DOHH2 (cell line): Measurements from ENCODE around the gene CEP85L.

Experiments
- H3F3A ChIP-seq: fragments of 200-600 bp; sonication (generic), shearing (Covaris generic); 2 replicates; pipeline ENCODE4 v1.6.0; 2016; ENCODE audit warnings: antibody characterized with exemption, mild to moderate bottlenecking; ENCODE audit not compliant: control insufficient read depth, insufficient read depth
- H3K27ac ChIP-seq: fragments of 200-600 bp; sonication (generic); 2 replicates; pipeline ENCODE4 v1.5.1; 2014; ENCODE audit warnings: low read depth, mild to moderate bottlenecking, low read length, moderate library complexity
- H3K27me3 ChIP-seq: fragments of 200-600 bp; sonication (generic); 2 replicates; pipeline ENCODE4 v1.6.1; 2014; ENCODE audit warnings: mild to moderate bottlenecking, low read length, mixed read lengths; ENCODE audit not compliant: control insufficient read depth
- H3K36me3 ChIP-seq: fragments of 200-600 bp; sonication (generic); 2 replicates; pipeline ENCODE4 v1.6.1; 2014; ENCODE audit warnings: mild to moderate bottlenecking, low read length, moderate library complexity, mixed read lengths; ENCODE audit not compliant: control insufficient read depth
- H3K4me1 ChIP-seq: fragments of 200-600 bp; sonication (generic); 2 replicates; pipeline ENCODE4 v1.6.1; 2014; ENCODE audit warnings: mild to moderate bottlenecking, low read length, mixed read lengths; ENCODE audit not compliant: control insufficient read depth
- H3K4me2 ChIP-seq: fragments of 200-600 bp; sonication (generic); 2 replicates; pipeline ENCODE4 v1.6.0; 2014; ENCODE audit warnings: mild to moderate bottlenecking, low read length, moderate library complexity
- H3K4me3 ChIP-seq: fragments of 200-600 bp; sonication (generic); 2 replicates; pipeline ENCODE4 v1.5.1; 2014; ENCODE audit warnings: mild to moderate bottlenecking, low read length, mixed read lengths
- H3K79me2 ChIP-seq: fragments of 200-600 bp; sonication (generic); 2 replicates; pipeline ENCODE4 v1.6.1; 2014; ENCODE audit warnings: mild to moderate bottlenecking, low read length, mixed read lengths; ENCODE audit not compliant: control insufficient read depth
- H3K9me2 ChIP-seq: fragments of 200-600 bp; sonication (generic); replicated peaks from 2 replicates; pipeline ENCODE4 v1.6.1; 2014; ENCODE audit warnings: mild to moderate bottlenecking, low read length, mixed read lengths; ENCODE audit not compliant: control insufficient read depth
- H3K9me3 ChIP-seq: fragments of 200-600 bp; sonication (generic); 2 replicates; pipeline ENCODE4 v1.6.1; 2014; ENCODE audit warnings: antibody characterized with exemption, low read length, mixed read lengths; ENCODE audit not compliant: control insufficient read depth, insufficient read depth
- H4K20me1 ChIP-seq: fragments of 200-600 bp; sonication (generic); 2 replicates; pipeline ENCODE4 v1.6.0; 2014; ENCODE audit warnings: low read depth, mild to moderate bottlenecking, antibody characterized with exemption, low read length, moderate library complexity; ENCODE audit not compliant: control insufficient read depth, insufficient read depth
- CTCF ChIP-seq: fragments of 200-600 bp; sonication (generic); IDR thresholded peaks from one replicate; pipeline ENCODE4 v1.5.1; 2014; ENCODE audit warnings: antibody characterized with exemption, mild to moderate bottlenecking, low read depth, low read length; ENCODE audit not compliant: poor library complexity, severe bottlenecking
- EZH2phosphoT487 ChIP-seq: fragments of 200-600 bp; sonication (generic); IDR thresholded peaks from 2 replicates; pipeline ENCODE4 v1.6.1; 2017; ENCODE audit warnings: borderline replicate concordance, mild to moderate bottlenecking, antibody characterized with exemption, low read length, moderate library complexity, mixed read lengths

CEP85L gene

GRCh38 chr6:118476551-118476950, 174.8 kb downstream of the CEP85L start:
- Histone ChIP-seq H3K4me1 (no peaks in the 10 kb centered on the region), H4K20me1 (no peaks in the 10 kb centered on the region), H3K27ac (no peak overlapping the region), H3K9me2 (no peaks in the 10 kb centered on the region), H3K36me3 (no peaks in the 10 kb centered on the region), H3K4me3 (no peak overlapping the region), H3K27me3 (no peaks in the 10 kb centered on the region), H3K4me2 (no peak overlapping the region), H3K9me3 (no peaks in the 10 kb centered on the region), H3F3A (no peaks in the 10 kb centered on the region), H3K79me2 (no peaks in the 10 kb centered on the region)
- TF ChIP-seq CTCF = no peak
- no peak for TF ChIP-seq EZH2phosphoT487

GRCh38 chr6:118473266-118473665, 178.1 kb downstream of the CEP85L start:
- no peak for TF ChIP-seq CTCF
- TF ChIP-seq EZH2phosphoT487 = no peak

GRCh38 chr6:118469468-118469867, 181.9 kb downstream of the CEP85L start:
- Histone ChIP-seq H3K36me3 (peaks cover 7% of the 10 kb centered on the region; the same call in 1 of the 2 replicates), H3K27ac (no peak overlapping the region), H3K27me3 (no peaks in the 10 kb centered on the region), H3K9me3 (no peaks in the 10 kb centered on the region), H3F3A (no peaks in the 10 kb centered on the region), H3K79me2 (no peaks in the 10 kb centered on the region), H3K4me3 (no peak overlapping the region), H4K20me1 (no peaks in the 10 kb centered on the region), H3K4me1 (no peaks in the 10 kb centered on the region), H3K9me2 (no peaks in the 10 kb centered on the region), H3K4me2 (no peak overlapping the region)
- no peak for TF ChIP-seq EZH2phosphoT487
- TF ChIP-seq CTCF = no peak

More at GRCh38 chr6:118473266-118473665, 178.1 kb downstream of the CEP85L start:
- Histone ChIP-seq H3K36me3 (peaks cover 4% of the 10 kb centered on the region; the same call in 1 of the 2 replicates), H3F3A (no peaks in the 10 kb centered on the region), H3K27me3 (no peaks in the 10 kb centered on the region), H3K9me2 (no peaks in the 10 kb centered on the region), H3K27ac (no peak overlapping the region), H3K9me3 (no peaks in the 10 kb centered on the region), H3K4me3 (no peak overlapping the region), H4K20me1 (no peaks in the 10 kb centered on the region), H3K79me2 (no peaks in the 10 kb centered on the region), H3K4me2 (no peak overlapping the region), H3K4me1 (no peaks in the 10 kb centered on the region)
